ENCODE results near the gene UBE3A. TPM values are rescaled to one million over a fixed set of nuclear protein-coding genes. Genes with fewer than 3 reads are reported as not detected.
A peak's percentile ranks its signal among the peaks of the same experiment; 100 is the strongest.

UBE3A gene
- total and polyA plus RNA-seq, 9 of the 15 experiments (the other 6 are each of a cell fraction or from before 2014, with no cell fraction given): 29.3 to 103 (median 60.2) TPM

GRCh38 chr15:25426896-25427610 lies 11.8 kb downstream of the UBE3A start (continued):
- TF ChIP-seq, protein P1, sequence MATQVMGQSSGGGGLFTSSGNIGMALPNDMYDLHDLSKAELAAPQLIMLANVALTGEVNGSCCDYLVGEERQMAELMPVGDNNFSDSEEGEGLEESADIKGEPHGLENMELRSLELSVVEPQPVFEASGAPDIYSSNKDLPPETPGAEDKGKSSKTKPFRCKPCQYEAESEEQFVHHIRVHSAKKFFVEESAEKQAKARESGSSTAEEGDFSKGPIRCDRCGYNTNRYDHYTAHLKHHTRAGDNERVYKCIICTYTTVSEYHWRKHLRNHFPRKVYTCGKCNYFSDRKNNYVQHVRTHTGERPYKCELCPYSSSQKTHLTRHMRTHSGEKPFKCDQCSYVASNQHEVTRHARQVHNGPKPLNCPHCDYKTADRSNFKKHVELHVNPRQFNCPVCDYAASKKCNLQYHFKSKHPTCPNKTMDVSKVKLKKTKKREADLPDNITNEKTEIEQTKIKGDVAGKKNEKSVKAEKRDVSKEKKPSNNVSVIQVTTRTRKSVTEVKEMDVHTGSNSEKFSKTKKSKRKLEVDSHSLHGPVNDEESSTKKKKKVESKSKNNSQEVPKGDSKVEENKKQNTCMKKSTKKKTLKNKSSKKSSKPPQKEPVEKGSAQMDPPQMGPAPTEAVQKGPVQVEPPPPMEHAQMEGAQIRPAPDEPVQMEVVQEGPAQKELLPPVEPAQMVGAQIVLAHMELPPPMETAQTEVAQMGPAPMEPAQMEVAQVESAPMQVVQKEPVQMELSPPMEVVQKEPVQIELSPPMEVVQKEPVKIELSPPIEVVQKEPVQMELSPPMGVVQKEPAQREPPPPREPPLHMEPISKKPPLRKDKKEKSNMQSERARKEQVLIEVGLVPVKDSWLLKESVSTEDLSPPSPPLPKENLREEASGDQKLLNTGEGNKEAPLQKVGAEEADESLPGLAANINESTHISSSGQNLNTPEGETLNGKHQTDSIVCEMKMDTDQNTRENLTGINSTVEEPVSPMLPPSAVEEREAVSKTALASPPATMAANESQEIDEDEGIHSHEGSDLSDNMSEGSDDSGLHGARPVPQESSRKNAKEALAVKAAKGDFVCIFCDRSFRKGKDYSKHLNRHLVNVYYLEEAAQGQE (IDR thresholded peaks at IDR 0.05; ENCODE audit: borderline replicate concordance): no peak
- TF ChIP-seq, protein P1 (CRISPR knock-in tag; IDR thresholded peaks at IDR 0.05; ENCODE audit: low read depth): no peak
- TF ChIP-seq SMARCC2 (IDR thresholded peaks at IDR 0.05; ENCODE audit: low read depth): peak; percentile 56; the same call in 1 of the 2 replicates
- no peak for TF ChIP-seq WHSC1 (IDR thresholded peaks at IDR 0.05; ENCODE audit: low read length)
- 0 out of 2 replicates have a peak, but pooled peaks have one; percentile 33 for TF ChIP-seq SMARCE1 (IDR thresholded peaks at IDR 0.05)
- no peak for TF ChIP-seq L3MBTL2 (IDR thresholded peaks at IDR 0.05)
- peak; percentile 62; the same call in 1 of the 2 replicates for TF ChIP-seq DPF2 (IDR thresholded peaks at IDR 0.05)
- TF ChIP-seq SIN3B (IDR thresholded peaks at IDR 0.05; ENCODE audit: low read depth): no peak
